CD4-positive, alpha-beta T cell treated with Interleukin-6 at 100 ng/mL for 8 hours (primary cell): ENCODE data around the gene GPR22.

ENCODE experiments used
- DNase-seq: peaks from one replicate; pipeline ENCODE4 v3.0.0-alpha.2; 2020; ENCODE audit warnings: mixed read lengths, low spot score

Gene GPR22, protein sequence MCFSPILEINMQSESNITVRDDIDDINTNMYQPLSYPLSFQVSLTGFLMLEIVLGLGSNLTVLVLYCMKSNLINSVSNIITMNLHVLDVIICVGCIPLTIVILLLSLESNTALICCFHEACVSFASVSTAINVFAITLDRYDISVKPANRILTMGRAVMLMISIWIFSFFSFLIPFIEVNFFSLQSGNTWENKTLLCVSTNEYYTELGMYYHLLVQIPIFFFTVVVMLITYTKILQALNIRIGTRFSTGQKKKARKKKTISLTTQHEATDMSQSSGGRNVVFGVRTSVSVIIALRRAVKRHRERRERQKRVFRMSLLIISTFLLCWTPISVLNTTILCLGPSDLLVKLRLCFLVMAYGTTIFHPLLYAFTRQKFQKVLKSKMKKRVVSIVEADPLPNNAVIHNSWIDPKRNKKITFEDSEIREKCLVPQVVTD

GRCh38 chr7:107469929-107470328 lies at the start of gene GPR22:
GPR22 (plus strand) TSS chr7:107470057; CDS start chr7:107474061, 4,004 bp downstream.
- no peak for DNase-seq

GRCh38 chr7:107427462-107427861 lies 42.4 kb upstream of the GPR22 start:
- DNase-seq: no peak

DNA sequence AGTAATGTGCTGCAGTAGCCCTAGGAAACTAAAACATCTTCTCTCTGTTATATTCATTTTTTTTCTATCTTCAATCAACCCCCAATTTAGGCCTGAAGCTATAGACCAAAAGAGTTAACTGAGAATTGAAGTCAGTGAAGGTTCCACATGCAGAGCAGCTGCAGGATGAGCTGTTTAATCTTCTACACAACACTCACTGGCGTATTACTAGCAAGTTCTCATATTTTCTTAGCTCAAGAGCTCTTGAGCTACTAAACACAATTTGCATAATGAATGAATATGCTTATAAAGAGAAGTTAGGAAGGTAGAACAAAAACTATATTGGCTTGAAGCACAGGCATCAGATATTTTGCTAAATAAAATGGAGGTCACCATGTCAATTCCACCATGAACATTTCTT lies 41.2 kb upstream of the GPR22 start:
- no peak for DNase-seq

GRCh38 chr7:107430057-107430456 lies 39.8 kb upstream of the GPR22 start:
- DNase-seq: no peak

GRCh38 chr7:107432261-107432660 lies 37.6 kb upstream of the GPR22 start:
- no peak for DNase-seq

- DNase-seq: no peak
These were observed 34.1 kb upstream of the GPR22 start for GRCh38 chr7:107435749-107436148.

- no peak for DNase-seq
These were observed 30.8 kb upstream of the GPR22 start for GRCh38 chr7:107439025-107439424.

DNA sequence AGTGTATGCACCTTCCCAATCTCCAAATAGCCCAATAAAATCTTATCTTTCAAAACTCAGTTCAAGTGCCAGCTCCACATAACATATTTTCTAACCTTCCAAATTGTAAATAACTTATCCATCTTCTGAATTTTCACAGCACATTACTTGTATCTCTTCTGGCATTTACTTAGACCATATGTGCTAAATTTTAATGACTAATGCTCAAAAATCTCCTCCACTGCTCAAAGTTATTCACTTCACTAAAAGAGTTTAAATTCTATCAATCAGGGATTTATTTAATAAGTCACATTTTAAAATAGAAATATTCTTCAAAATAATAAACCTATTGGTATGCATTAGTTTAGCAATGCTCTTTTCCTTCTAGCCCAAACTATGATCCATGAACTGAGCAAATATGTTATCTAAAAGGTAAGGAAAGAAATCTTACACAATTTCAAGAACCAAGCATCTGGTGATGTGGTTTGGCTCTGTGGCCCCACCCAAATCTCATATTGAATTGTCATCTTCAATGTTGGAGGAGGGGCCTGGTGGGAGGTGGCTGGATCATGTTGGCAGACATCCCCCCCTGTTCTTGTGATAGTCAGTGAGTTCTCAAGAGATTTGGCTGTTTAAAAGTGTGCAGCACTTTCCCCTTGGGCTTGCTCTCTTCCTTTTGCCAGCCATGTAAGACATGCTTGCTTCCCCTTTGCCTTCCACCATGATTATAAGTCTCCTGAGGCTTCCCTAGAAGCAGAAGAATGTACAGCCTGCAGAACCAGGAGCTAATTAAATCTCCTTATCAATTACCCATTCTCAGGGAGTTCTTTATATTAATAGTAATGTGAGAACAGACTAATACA lies 28.1 kb upstream of the GPR22 start:
- DNase-seq: no peak

DNA sequence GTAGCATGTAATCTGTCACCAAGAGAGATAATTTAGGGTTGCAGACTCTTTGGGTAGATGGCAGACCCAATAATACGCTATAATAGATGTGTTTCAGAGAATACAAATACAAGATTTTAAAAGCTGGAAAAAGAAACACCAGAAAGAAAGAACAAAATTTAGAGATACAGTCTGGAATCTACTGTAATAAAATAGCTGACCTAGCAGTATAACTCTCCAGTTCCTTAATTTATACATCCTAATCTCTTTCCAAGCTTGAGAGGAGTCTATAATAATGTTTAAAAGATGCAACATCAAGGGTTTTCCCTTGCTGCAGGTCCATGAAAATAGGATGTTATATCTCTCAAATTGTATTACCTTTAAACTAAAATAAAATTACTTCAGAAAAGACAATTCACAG lies 27.2 kb upstream of the GPR22 start:
- DNase-seq: no peak

GRCh38 chr7:107446531-107446930 lies 23.3 kb upstream of the GPR22 start:
- DNase-seq: no peak

GRCh38 chr7:107446988-107447387 lies 22.9 kb upstream of the GPR22 start:
- DNase-seq: no peak

GRCh38 chr7:107450970-107451369 lies 18.9 kb upstream of the GPR22 start:
- no peak for DNase-seq

DNA sequence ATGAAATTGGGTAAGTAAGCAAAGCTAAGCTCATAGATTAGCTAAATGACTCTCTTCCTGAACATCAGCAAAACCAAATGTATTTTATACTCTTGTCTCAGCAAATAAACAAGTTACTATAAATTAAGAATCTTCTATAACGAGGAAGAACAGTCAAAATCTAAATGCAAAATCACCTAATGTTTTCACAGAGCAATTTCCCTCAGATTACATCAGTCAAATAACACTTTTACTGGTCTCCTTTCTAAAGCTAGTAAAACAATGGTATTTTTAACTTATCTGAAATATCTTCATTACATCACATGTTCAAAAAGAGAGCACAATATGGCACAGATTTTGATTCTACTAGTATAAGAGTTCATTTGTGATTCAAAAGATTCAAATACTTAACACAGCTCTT lies 16.5 kb upstream of the GPR22 start:
- no peak for DNase-seq

GRCh38 chr7:107461938-107462533 lies 7.8 kb upstream of the GPR22 start:
- no peak for DNase-seq

DNA sequence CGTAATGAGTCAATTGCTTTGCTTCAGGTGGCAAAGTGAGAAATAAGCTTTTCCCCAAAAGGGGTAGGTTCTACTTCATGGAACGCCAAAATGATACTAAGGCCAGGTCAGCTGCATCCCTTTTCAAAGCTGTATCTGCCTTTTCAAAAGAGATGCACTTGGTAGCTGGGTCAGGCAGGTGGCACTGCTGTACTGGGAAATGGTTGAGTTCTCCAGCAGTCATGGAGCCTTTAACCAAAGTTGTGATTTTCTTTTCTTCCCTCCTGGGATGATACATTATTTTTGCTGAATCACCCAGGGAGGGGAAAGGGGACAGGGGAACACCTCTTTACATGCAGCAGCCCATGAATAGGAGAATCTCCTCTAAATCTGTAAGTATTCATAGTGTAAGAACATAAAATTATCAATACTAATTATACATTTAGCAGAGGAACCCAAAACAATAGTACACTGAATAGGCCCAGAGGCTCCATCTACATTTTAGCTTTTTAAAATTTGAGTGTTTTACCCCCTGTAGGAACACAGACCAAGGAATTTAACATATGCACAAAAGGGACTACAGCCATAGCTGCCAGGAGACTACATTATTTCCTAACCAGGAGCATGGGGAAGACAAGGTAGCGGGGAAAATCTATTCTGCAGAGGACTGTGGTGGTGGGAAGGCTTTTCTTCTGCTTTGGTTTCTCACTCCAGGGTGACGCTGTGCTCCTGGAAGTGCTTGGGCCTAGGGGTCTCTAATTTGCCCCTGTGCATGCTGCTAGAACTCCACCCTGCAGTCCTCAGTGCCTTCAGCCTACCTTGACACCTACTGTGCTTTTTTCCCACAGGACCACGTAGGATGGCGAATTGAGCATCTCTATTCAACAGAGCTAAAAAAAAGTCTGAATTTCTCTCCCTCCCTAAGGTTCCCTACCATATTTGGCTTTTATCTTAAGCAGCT lies 6.4 kb upstream of the GPR22 start:
- DNase-seq: peak; percentile 40

DNA sequence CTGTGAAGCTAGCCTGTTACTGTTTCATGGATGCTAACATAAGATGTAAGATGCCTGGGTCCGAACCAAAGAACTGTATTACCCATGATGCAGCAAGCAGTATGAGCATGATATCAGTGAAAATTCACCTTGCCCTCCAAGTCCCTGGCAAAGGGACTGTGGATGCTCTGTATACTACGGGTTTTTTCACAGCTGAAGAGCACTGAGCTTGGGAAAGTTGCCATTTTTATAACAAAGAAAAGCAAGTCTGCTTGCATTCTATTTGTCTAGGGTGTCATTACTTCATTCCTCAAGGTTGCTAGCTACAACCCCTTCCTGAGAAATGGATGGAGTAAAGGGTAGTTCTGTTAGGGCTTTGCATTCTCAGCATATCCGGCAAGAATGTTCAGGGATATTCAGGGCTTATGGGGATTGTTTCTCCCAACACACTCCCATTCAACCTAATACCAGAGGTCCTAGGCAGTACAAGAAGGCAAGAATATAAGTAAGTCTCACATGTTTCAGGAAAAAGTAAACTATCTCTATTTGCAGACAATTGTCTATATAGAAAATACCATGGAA lies 5.1 kb upstream of the GPR22 start:
- DNase-seq: no peak

- no peak for DNase-seq
These were observed 1.9 kb upstream of the GPR22 start for GRCh38 chr7:107467972-107468371.

GRCh38 chr7:107468824-107469223 lies 1.0 kb upstream of the GPR22 start:
- DNase-seq: no peak

DNA sequence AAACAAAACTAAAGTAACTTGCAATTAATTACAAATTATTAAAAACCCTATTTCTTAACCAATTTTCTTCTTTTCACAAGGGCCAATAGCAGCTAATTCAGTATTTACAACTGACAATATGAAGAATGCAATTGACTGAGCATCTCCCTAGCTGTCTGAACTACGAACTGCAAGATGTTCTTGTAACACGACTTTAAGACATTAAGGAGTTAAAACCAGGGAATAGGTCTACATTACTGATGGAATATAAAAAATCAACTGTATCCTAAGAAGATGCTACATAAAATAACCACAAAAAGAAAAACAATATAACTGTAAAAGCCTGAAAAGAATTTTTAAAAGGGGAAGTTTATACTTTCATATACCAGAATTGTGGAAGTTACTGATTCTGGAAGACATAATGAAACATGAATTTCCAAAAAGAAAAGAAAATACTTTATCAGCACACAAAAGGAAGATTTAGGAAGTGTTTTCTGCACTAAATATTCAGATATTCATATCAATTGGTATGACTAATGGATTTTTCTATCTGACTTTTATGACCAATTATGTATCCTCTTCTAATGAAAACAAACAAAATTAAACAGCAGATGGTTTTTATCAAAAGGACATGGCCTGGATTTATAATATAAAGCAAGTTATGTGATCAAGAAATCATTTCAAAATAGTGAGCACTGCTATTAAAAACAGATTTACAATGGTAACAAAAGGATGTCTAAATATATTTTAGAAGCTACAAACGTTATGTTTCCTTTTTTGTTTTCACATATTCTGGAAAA lies 1.6 kb downstream of the GPR22 start:
- no peak for DNase-seq

DNA sequence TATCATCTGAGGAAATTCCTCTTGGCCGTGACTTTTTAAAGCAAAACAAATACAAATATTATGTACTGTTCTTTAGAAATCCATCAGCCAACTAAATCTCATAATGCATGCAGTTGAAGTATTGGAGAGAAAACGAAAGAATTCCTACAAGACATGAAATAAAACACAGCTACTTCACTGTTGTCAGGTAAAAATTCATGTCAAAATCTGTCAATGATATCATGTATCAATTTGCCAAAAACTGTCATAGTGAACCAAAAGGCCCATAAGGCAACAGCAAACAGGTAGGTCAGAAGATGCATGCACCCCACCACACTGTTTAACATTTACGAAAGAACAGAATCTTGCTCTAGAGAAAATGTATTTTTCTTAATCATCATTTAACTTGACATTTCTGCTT lies 2.3 kb downstream of the GPR22 start:
- DNase-seq: no peak

- DNase-seq: no peak
These were observed 4.3 kb downstream of the GPR22 start for GRCh38 chr7:107474104-107474521.
